ENCODE results near the gene UBR7. TPM values are rescaled to one million over a fixed set of nuclear protein-coding genes. Genes with fewer than 3 reads are reported as not detected.
"Not testable (repeated sequence)": the region's sequence is repeated elsewhere in the genome, so short reads cannot be mapped to it uniquely, and the experiment has no call there.

Gene UBR7
- total RNA-seq, 1 donor from 2014 or later = 40.5 TPM

DNA sequence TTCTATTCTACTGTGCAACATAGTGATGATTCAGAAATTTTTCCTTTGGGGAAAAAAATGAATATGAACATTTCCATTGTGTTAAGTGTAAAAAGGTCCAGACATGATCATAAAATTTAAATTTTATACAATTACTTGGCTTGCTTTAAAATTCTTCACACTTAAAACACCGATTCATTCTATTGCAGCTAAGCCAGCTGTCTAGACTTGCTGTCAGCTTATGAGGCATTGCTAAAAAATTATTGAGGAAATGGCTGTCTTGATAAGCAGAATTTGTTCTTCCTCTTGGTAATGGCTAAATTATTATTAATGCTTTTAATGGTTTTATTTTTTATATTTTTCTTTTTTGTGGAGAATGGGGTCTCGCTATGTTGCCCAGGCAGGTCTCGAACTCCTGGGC lies 20.1 kb upstream of the UBR7 start:
- intact Hi-C loops (cut with micrococcal nuclease) = no loop called here

DNA sequence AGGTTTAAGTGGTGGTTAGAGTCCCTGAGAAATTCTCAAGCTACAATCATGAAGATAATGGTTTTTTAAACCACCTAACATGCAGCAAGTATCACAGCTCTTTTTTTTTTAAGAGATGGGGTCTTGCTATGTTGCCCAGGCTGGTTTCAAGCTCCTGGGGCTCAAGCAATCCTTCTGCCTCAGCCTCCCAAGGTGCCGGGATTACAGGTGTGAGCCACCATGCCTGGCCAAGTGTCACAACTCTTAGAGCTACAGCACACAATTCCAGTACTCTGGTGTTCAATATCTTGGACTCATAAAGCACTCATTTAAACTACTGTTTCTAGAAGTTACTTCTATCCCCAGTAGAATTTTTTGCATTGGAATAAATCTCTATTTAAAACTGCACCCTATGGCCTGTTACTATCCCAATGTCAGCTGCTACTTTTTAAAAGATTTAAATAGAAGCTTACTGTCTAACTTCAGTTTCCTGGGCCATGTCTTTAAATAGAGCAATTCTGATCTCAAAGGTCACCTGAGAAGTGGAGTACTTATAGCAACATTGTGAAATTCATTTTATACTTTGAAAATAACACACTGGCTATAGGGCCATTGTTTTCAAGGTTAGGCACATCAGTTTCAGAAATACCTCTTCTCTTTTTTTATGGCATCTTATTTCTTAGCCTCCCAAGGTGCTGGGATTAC lies 11.6 kb upstream of the UBR7 start:
- intact Hi-C loops (cut with micrococcal nuclease) = no loop called here

GRCh38 chr14:93199031-93199430 lies 8.0 kb upstream of the UBR7 start:
- intact Hi-C loops (cut with micrococcal nuclease) = no loop called here

DNA sequence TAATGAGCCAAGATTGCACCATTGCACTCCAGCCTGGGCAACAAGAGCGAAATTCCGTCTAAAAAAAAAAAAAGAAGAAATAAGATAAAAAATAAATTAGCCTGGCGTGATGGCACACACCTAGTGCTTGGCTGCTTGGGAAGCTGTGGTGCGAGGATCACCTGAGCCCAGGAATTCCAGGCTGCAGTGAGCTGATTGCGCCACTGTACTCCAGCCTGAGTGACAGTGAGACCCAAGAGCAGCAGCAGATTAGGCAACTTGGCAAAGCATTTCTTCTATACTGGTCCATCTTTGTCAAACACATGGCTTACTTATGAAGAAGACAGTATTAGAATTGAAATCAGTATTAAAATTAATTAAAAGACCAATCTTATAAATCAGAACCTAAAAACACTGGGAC lies 6.5 kb upstream of the UBR7 start:
- intact Hi-C loops (cut with micrococcal nuclease) = no loop called here

GRCh38 chr14:93201155-93201704 lies 5.8 kb upstream of the UBR7 start:
- intact Hi-C loops (cut with micrococcal nuclease) = no loop called here

DNA sequence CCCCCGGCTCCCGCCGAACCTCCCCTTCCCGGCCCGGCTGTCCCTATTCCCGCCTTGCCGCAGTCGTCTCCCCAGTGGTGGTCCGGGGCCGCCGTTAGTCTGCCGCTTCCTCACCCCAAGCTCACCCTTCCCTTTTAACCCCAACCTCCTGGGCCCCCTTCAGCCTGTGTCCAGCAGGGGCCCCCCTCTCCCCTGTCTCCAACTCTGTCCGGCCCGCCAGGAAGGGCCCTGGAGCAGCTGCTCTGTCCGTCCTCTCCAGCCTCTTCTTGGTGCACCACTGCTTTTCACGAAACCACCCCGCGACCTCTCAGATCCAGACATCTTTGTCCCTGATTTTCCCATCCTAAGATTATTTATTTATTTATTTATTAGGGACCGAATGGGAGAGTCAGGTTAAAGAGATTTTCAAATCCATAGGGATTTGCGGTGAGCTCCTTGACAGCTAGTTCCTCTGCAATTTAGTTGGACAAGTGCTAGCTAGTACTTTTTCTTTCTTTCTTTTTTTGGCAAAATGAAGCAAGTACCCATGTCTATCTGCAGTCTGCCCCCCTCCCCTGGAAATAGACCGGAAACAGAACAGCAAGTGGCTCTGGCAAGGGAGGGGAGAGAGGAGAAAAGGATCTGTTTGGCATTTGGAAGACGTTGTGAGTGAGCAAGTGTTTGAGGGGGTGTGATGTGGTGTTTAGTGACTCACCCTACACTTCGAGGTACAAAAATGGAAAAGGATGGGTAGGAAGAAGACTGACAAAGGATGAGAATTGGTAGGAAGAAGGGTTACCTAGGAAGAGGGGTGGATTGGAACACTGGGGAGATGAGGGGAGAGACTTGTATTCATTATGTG lies 632 bp downstream of the UBR7 start:
- intact Hi-C loops (cut with micrococcal nuclease) = loop anchor here (1.0 to 2.0 kb wide), 3 partner anchors 23 to 125 kb away; partner anchors contain the start of genes BTBD7, ITPK1 and MOAP1

DNA sequence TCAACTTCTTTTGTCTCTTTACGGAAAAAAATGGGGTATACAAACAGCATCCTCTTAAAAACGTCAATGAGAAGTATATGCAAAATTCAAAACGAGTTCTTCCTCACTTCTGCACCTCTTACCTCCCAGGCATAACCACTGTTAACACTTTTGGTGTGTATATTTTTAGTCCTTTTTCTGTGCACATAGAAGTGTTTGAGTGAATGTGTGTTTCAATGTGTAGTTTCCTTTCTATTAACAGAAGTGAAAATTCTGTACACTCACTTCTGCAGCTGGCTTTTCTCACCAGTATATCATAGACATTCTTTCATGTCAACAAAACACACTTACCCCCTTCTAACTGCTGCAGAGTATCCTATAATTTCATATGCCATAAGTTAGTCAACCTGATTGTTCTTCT lies 5.4 kb downstream of the UBR7 start:
- intact Hi-C loops (cut with micrococcal nuclease) = no loop called here

- intact Hi-C loops (cut with micrococcal nuclease) = no loop called here
Measured at GRCh38 chr14:93214598-93214997, 7.5 kb downstream of the UBR7 start.

- intact Hi-C loops (cut with micrococcal nuclease) = loop anchor here (1.0 to 5.0 kb wide), 2 partner anchors 106 to 267 kb away; no protein-coding TSS in a partner anchor
Measured at GRCh38 chr14:93219103-93219726, 12.2 kb downstream of the UBR7 start.

DNA sequence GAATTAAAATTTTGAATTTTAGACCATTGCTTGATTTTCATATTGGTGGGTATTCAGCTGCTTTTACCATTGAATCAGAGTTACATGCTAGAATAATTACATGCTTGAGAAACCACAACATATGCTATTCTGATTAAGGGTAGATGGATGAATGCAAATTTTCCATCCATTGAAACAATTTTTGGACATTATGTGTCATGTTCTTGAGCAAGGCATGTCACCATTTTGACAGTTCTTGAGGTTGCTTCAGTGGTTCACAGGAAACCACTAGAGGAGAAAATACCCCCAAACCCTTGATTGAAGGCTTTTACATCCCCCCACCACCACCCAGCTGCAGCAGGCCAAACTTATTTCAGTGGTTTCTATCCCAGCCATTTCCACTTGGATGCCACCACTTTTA lies 13.5 kb downstream of the UBR7 start:
- intact Hi-C loops (cut with micrococcal nuclease) = no loop called here

DNA sequence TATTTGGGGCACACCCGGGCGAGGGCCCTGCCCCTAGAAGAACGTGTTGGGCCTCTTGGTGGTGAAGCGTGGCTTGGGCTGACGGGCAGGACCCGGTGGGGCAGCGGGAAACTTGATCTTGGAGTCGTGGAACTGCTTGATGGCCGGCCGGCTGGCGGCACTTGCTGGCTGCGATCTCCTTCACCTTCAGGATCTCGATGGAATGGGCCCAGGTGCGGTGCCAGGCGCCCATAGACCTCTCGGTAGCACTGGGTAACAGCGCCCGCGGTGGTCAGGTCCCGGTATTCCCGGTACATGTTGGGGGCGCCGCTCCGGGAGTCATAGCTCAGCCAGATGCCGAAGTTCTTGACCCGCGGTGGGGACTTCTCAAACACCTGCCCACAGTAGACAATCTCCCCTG lies 16.5 kb downstream of the UBR7 start:
- intact Hi-C loops (cut with micrococcal nuclease) = no loop called here

DNA sequence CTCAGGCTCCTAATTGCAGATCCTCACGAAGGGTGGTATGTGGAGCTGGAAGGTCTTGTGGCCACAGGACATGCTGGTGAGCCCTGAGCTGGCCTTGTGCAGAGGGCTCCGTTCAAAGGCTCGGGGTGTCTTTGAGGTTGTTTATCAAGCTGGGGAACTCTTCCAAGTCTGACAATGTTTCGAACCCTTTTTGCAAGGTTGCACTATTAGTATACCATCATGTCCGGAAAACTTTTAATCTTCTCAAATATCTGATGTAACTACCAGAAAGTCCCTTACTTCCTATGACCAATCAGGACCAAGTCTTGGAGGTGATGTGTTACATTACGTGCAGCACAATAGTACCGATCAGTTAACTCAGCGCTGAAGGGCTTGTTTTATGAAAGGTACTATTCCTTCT lies 21.5 kb downstream of the UBR7 start:
- intact Hi-C loops (cut with micrococcal nuclease) = no loop called here

DNA sequence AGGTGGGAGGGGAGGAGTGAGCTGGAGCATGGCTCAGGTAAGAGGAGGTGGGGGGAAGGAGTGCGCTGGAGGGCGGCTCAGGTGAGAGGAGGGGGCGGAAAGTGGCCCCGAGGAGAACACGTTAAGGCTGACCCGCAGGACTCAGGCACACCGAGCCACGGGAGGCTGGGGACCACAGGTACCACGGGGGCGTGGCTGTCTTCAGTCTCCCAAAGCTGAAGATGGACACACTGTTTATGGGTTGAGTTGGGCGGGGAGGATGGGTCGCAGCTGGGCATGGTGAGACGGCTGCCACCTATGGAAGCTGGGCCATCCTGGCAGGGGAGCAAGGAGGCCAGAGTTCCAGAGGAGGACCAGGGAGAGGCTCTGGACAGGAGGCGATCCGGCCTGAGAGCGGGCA lies 23.5 kb downstream of the UBR7 start:
- intact Hi-C loops (cut with micrococcal nuclease) = no loop called here

DNA sequence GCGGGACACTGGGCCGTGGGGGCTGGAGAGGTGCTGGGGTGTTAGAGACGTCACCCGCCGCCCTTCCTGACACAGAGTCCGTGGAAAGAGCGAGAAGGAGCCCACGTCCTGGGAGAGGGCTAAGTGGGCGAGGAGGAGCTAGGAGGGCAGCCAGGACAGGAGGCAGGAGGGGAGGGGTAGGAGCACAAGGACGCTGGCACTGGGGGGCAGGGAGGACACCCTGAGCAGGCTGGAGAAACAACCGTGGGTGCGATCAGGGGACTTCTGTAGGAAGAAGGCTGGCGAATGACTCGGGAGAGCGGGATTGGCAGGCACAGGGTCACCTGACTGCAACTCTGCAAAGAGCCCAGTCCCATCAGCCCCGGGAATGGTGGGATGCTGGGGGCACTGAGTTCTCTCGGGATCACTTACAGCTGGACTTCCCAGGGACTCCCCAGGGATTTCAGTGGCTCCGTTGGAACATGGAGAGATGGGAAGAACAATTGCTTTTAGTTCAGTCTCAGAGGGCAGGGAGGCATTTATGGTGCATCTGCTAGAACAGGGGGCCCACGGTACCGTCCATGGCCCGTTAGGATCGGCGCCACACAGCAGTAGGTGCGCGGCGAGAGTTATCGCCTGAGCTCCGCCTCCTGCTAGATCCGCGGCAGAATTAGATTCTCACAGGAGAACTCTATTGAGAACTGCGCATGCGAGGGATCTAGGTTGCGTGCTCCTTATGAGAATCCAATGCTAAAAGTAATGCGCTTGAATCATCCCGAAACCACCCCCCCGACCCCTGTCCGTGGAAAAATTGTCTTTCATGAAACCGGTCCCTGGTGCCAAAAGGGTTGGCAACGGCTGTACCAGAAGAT lies 24.3 kb downstream of the UBR7 start:
- intact Hi-C loops (cut with micrococcal nuclease) = no loop called here

GRCh38 chr14:93232159-93232558 lies 25.1 kb downstream of the UBR7 start:
- intact Hi-C loops (cut with micrococcal nuclease) = no loop called here

- intact Hi-C loops (cut with micrococcal nuclease) = not testable (repeated sequence)
Measured at GRCh38 chr14:93233078-93233477, 26.0 kb downstream of the UBR7 start.

DNA sequence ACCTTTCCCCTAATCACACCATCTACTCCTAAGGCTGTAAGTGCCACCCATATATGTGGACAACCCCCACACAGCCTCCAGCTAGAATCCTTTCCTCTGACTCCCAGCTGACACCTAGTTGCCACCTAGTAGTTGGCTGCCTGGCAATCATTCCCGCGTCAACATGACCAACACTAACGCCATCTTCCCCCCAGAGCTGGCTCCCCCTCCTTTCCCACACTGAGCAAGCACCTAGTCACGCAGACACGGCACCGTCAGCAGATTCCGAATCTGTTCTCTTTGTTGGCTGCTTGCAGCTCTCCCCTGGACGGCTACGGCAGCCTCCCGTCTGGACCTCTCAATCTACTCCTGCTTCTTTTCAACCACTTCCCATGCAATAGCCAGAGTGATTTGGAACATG lies 27.7 kb downstream of the UBR7 start:
- intact Hi-C loops (cut with micrococcal nuclease) = no loop called here

GRCh38 chr14:93239869-93240677 lies 33.0 kb downstream of the UBR7 start:
- intact Hi-C loops (cut with micrococcal nuclease) = no loop called here

GRCh38 chr14:93240678-93241000 lies 33.6 kb downstream of the UBR7 start:
- intact Hi-C loops (cut with micrococcal nuclease) = no loop called here

DNA sequence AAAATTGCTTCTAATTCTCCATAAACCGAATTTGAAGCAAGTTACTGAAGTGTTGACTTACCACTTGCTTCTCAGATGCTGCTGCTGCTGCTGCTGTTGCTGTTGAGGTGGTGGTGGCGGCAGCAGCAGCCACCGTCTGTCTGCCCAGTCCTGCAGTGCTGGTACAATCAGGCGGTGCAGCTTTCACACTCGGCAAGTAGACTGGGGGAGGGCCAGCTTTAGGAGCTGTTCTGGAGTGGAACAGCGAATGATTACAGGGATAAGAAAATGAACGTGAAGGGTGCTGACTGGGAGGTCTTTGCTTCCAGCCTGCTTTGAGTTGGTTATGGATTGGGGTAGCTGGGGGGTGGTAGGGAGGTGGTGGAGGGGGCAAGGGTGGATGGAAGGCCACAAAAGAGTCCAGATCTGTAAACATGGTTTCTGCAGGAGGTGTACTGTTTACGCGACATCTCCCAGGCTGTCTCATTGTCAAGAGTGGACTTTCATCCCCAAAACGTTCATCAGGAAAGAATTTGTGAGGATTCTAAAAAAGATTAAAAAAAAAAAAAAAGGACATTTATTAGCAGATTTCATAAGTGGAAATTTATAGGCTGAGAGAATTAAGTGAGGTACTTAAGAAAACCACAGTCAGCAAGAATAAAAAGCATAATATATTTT lies 38.8 kb downstream of the UBR7 start:
- intact Hi-C loops (cut with micrococcal nuclease) = no loop called here
